Nephron (organoid): ENCODE measurements around the gene PPP4C.
"Not testable (repeated sequence)": the region's sequence is repeated elsewhere in the genome, so short reads cannot be mapped to it uniquely, and the experiment has no call there.

Source experiments
- H3K27ac Mint-ChIP-seq, 3 experiments: 2 replicates each; pipeline ENCODE4 v1.8.0; 2020; ENCODE audit warnings: mixed read lengths in 3 of 3, mild to moderate bottlenecking in 2 of 3, moderate library complexity in 1 of 3
- H3K27me3 Mint-ChIP-seq: 2 replicates; pipeline ENCODE4 v1.8.0; 2021; ENCODE audit warnings: low read depth, mild to moderate bottlenecking, moderate library complexity, mixed read lengths
- H3K36me3 Mint-ChIP-seq: 2 replicates; pipeline ENCODE4 v1.8.0; 2020; ENCODE audit warnings: low read depth, mixed read lengths
- H3K4me1 Mint-ChIP-seq: 2 replicates; pipeline ENCODE4 v1.8.0; 2020; ENCODE audit warnings: mixed read lengths
- H3K4me3 Mint-ChIP-seq, 3 experiments: 2 replicates each; pipeline ENCODE4 v1.8.0; 2020; ENCODE audit warnings: mild to moderate bottlenecking in 3 of 3, mixed read lengths in 3 of 3, moderate library complexity in 2 of 3
- H3K9me3 Mint-ChIP-seq: 2 replicates; pipeline ENCODE4 v1.8.0; 2020; ENCODE audit warnings: mixed read lengths
- CTCF ChIP-seq, 3 experiments: fragments of 200-600 bp; sonication (generic); IDR thresholded peaks; one replicate each; pipeline ENCODE4 v1.5.0; 2021; ENCODE audit warnings: antibody characterized with exemption in 3 of 3; ENCODE audit not compliant: unreplicated experiment in 3 of 3

Gene PPP4C

GRCh38 chr16:30121741-30122571 lies 46.2 kb downstream of the PPP4C start:
- no peak for TF ChIP-seq CTCF (IDR thresholded peaks at IDR 0.05; ENCODE audit: unreplicated experiment in 3 of 3)
- peak overlapping the region; percentile 96 to 98 (median 96) for H3K27ac Mint-ChIP-seq
- H3K27me3 Mint-ChIP-seq, result no peaks in the 10 kb centered on the region
- no peaks in the 10 kb centered on the region for H3K9me3 Mint-ChIP-seq
- H3K4me1 Mint-ChIP-seq, result peaks cover 24% of the 10 kb centered on the region
- H3K36me3 Mint-ChIP-seq, result peaks cover 13% of the 10 kb centered on the region
- peak overlapping the region; percentile 93 to 95 (median 94) for H3K4me3 Mint-ChIP-seq

GRCh38 chr16:30122604-30123160 lies 46.9 kb downstream of the PPP4C start:
- TF ChIP-seq CTCF (IDR thresholded peaks at IDR 0.05; ENCODE audit: unreplicated experiment in 3 of 3), result no peak
- Mint-ChIP-seq H3K27ac (peak overlapping the region; percentile 96 to 97 (median 96)), H3K36me3 (peaks cover 11% of the 10 kb centered on the region), H3K4me3 (peak overlapping the region; percentile 93 to 95 (median 94)), H3K27me3 (no peaks in the 10 kb centered on the region), H3K4me1 (peaks cover 24% of the 10 kb centered on the region), H3K9me3 (no peaks in the 10 kb centered on the region)

- H3K36me3 Mint-ChIP-seq, result no peaks in the 10 kb centered on the region
- H3K27me3 Mint-ChIP-seq, result no peaks in the 10 kb centered on the region
- TF ChIP-seq CTCF (IDR thresholded peaks at IDR 0.05; ENCODE audit: unreplicated experiment in 3 of 3), result no peak
- no peaks in the 10 kb centered on the region for H3K9me3 Mint-ChIP-seq
- no peak overlapping the region for H3K4me3 Mint-ChIP-seq
- H3K27ac Mint-ChIP-seq, result peak overlapping the region in 1 of 3 experiments; percentile 98
- peaks cover 16% of the 10 kb centered on the region for H3K4me1 Mint-ChIP-seq
These were observed 49.2 kb downstream of the PPP4C start for GRCh38 chr16:30124985-30125379.

GRCh38 chr16:30125690-30126089 lies 49.9 kb downstream of the PPP4C start:
- not testable (repeated sequence) for H3K27ac Mint-ChIP-seq, H3K27me3 Mint-ChIP-seq, H3K9me3 Mint-ChIP-seq, H3K36me3 Mint-ChIP-seq, H3K4me3 Mint-ChIP-seq
- peaks cover 16% of the 10 kb centered on the region for H3K4me1 Mint-ChIP-seq

- TF ChIP-seq CTCF (IDR thresholded peaks at IDR 0.05; ENCODE audit: unreplicated experiment in 3 of 3), result no peak
These were observed 52.2 kb downstream of the PPP4C start for GRCh38 chr16:30127993-30128392.

GRCh38 chr16:30131869-30132475 lies 56.2 kb downstream of the PPP4C start:
- H3K9me3 Mint-ChIP-seq, result no peaks in the 10 kb centered on the region
- no peak overlapping the region for H3K4me3 Mint-ChIP-seq
- H3K4me1 Mint-ChIP-seq, result peaks cover 8% of the 10 kb centered on the region
- no peak for TF ChIP-seq CTCF (IDR thresholded peaks at IDR 0.05; ENCODE audit: unreplicated experiment in 3 of 3)
- H3K36me3 Mint-ChIP-seq, result no peaks in the 10 kb centered on the region
- H3K27me3 Mint-ChIP-seq, result peaks cover 3% of the 10 kb centered on the region
- peak overlapping the region; percentile 59 to 79 (median 77) for H3K27ac Mint-ChIP-seq

More at GRCh38 chr16:30127993-30128392, 52.2 kb downstream of the PPP4C start:
- no peak overlapping the region for H3K27ac Mint-ChIP-seq
- no peaks in the 10 kb centered on the region for H3K36me3 Mint-ChIP-seq
- H3K4me3 Mint-ChIP-seq, result no peak overlapping the region
- H3K27me3 Mint-ChIP-seq, result peaks cover 3% of the 10 kb centered on the region
- H3K4me1 Mint-ChIP-seq, result peaks cover 16% of the 10 kb centered on the region
- no peaks in the 10 kb centered on the region for H3K9me3 Mint-ChIP-seq
